ENCODE measurements around the gene SEC24A.
"Not testable (repeated sequence)": the region's sequence is repeated elsewhere in the genome, so short reads cannot be mapped to it uniquely, and the experiment has no call there.

Gene SEC24A

DNA sequence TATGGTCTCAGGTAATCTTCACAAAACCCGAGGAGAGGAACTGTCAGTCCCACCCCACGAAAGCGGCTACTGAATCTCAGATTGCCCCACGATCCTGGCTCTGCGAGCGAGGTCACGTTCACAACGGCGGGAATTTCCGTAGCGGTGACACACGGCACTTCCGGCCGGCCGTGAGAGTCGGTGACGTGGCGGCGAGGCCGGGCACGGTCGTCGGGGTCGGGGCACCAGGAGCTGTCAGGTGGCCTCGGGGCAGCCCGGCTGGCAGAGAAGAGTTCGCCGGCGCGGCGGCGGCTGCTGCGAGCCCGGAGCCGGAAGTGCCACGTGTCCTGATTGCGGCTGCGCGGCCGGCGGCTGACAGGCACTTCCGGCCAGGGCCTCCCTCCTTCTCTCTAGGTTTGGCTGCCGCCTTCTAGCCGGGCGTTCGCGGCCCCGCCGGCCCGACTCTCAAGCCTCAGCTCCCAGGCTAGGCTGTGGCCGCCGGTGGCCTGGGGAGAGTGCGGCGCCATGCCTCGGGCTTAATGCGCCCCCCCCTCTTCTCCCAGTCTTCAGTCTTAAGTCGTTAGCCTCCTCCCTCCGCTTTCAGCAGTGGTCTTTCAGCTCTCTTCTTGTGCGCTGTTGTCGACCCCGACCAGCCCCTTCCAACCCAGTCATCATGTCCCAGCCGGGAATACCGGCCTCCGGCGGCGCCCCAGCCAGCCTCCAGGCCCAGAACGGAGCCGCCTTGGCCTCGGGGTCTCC is at the start of gene SEC24A:
SEC24A (plus strand) TSS at position 361 of the 738 bp plus-strand sequence; CDS start at position 653, 292 bp downstream.
- DNase-seq, result peak; percentile 70

DNA sequence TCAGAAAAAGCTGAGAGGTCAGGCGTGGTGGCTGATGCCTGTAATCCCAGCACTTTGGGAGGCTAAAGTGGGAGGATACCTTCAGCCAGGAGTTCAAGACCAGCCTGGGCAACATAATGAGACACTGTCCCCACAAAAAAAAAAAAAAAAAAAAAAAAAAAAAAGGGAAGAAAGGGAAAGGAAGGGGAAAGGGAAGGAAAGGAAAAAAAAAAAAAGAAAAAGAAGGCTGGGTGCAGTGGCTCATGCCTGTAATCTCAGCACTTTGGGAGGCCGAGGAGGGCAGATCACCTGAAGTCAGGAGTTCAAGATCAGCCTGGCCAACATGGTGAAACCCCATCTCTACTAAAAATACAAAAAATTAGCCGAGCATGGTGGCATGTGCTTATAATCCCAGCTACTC is 48.8 kb upstream of the SEC24A start:
- DNase-seq, result not testable (repeated sequence)

DNA sequence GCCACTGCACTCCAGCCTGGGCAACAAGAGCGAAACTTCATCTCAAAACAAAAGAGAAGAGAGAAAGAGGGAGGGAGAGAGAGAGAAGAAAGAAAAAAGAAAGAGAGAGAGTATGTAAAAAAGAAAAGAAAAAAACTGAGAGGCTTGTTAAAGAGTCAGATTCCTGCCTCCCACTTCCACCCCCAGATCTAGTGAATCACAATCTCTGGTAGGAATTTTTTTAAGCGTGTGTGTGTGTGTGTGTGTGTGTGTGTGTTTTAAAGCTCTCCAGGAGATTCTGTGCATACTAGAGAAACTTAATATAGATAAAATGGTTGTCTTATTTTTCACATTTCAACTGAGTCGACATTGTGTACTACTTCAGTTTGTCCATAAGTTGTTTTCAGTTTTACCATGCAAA is 48.0 kb upstream of the SEC24A start:
- DNase-seq, result no peak

DNA sequence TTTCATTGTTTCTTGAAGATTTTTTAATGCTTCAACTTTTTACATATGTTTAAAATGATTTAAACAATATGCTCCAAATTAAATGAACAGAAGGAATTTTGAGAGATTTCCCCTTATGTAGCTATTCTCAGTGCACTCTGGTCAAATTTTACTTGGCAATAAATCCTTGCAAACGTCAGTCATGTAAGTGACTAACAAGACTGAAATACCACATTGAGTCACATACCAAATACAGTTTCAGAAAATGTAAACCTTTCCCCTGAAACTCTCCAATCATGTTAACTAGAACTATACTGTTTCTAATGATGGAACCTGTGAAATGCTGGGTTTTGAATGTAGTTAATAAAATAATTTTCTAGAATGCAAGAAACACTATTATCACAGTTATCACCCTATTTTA is 45.5 kb upstream of the SEC24A start:
- no peak for DNase-seq

DNA sequence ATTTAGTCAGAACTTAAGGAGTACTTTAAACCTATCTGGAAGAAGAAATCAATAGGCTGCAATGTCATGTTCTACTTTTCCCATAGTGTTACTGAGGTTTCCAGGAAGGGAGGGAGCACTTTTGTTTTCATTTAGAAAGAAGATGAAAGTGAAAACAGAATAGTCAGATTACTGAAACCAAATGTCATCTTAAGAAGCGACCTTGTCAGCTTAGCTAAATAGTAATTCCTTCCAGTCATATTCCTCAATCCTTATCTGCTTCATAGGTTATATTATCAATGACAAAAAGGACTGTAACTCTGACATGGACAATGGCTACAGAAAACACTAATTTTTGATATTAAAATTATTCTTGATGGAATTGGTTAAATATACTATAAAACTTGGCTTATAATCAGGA is 43.7 kb upstream of the SEC24A start:
- DNase-seq, result no peak

DNA sequence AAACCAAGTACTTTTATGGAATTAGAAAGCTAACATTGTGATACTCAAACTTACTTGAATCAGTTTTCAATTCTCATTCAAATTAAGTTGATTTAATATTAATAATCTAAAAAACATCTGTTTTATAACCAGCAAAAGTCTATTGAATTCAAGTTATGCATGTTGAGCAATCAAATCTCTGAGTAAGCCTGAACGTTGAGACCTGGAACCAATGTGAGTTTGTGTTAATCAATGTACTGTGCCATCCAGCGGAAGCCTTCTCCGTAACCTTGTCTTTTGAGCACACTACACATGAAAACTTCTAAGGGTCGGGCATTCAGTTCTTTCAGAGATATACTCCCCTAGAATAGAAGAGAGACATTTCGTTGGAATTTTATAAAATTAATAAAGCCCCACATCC is 41.9 kb upstream of the SEC24A start:
- DNase-seq, result no peak

DNA sequence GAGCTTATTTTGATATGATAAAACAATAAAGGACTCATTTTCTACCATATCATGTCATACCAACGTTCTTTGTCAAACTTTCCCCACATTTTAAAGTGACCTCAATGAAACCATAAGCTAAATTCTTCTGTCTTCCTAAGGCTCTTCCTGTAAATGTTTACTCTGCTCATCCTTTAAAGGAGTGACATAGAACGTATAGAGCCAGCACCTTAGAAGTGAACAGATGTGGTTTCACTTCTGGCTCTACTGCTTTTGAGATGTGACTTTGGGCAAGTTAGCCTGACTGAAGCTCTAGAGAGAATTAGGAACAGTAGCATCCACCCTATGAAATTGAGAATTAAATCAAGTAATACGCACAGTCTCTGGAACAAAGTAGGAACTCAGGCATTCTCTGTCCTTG is 40.0 kb upstream of the SEC24A start:
- no peak for DNase-seq

DNA sequence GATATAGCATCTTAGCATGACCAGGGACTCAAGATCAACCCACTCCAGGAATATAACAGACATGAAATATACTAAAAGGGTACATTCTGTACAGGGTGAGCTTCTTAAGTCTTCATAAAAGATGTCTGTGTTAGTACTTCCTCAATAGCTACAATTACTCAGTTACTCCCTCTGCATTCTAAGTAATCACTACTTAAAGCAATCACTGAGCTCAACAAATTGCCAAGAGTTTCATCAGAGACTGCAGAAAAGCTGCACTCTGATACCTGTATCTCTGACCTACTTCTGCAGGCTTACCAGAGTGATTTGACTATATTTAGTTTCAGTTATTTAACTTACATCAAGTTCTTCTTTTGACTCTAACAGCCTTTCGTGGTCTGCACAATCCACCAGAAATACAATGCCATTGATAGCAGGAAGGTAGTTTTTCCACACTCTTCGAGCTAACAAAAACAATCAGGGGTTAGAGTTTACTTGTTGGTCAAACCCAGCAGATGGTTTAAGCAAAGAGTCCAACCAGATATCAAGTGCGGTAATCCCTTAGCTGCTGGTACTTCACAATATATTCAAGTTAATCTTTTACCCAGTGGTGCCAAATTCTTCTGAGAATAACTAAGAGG is 39.2 kb upstream of the SEC24A start:
- DNase-seq, result no peak

DNA sequence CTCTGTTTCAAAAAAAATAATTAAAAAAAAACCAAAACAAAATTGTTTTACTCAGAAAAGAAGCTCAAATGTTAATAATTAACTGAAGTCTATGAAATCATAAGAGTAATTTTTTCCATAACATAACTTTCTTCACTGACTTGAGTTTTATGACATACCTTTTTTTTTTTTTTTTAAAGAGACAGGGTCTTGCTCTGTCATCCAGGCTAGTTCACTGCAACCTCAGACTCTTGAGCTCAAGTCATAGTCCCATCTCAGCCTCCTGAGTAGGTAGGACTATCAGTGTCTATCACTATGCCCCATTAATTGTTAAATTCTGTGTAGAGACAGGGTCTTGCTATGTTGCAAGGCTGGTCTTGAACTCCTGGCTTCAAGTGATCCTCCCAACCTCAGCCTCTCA is 37.9 kb upstream of the SEC24A start:
- DNase-seq, result no peak

DNA sequence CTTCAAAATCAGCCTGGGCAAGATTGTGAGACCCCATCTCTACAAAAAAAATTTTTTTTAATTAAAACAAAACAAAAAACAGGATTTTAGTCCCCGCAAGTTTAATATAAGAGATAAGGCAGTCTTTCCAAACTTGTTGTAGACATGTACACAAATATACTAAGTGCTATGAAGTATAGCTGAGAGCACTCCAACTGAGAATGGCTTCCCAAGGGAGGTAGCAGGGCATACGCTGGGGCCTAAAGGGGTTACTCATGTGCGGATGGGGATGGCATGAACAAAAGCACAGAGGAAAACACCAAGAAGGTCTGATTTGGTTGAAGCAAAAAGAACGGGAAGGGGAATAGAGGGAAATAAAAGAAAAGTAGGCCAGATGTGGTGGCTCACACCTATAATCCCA is 37.1 kb upstream of the SEC24A start:
- no peak for DNase-seq

DNA sequence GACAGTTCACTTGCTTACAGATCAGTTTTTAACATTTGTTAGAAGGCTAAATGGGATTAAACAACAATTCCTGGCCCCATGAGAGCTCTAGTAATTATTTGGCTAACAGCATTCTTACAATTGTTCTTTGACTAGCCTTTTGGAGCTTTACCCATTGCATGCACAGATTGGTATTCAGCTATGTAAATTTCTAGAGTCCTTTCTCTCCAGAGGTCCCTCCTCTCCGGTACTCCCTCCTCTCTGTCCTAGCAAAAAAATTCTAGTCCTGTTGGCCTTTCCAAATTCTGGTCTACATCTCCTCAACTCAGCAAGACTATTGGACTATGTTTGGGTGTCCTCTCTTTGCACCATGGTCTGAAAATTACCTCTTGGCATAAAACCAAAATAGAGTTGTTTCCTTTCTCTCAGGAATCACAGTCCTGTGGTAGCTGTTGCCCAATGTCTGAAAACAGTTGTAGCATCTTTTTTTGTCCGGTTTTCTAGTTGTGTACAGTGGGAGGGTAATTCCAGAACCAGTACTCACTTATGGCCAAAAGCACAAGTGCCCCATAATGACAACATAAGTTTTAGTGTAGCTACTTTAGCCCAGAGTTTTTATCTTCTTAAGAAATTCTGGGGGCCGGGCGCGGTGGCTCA is 34.0 kb upstream of the SEC24A start:
- DNase-seq, result no peak

DNA sequence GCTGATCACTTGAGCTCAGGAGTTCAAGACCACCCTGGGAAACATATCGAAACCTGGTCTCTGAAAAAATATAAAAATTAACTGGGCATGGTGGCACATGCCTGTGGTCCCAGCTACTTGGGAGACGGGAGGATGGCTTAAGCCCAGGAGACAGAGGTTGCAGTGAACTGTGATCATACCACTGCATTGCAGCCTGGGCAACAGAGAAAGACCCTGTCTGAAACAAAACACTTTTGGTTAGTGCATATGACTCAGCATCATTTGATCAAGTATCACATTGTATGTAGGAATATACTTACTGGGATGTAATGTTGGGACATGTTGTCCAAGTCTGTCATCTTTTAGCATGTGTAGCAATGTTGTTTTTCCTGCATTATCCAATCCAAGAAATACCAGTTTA is 28.0 kb upstream of the SEC24A start:
- DNase-seq, result no peak

DNA sequence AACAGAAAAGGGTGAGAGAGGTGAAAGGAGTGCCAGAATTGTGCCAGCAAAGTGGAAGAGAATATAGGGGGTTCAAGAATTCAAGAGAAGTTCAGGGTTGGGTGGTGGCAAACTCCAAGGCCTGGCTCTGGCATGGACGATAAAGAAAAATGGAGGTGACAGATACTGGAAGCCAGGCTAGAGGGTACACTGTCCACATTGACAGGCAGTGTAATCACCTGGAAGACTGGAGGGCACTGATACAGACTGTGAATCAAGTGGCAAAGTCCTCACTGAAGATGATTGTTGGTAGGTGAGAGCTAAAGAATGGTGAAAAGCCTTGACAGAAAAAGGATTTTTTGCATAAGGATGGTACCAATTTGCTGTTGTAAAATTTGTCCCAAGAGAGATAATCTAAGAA is 23.0 kb upstream of the SEC24A start:
- DNase-seq, result no peak

DNA sequence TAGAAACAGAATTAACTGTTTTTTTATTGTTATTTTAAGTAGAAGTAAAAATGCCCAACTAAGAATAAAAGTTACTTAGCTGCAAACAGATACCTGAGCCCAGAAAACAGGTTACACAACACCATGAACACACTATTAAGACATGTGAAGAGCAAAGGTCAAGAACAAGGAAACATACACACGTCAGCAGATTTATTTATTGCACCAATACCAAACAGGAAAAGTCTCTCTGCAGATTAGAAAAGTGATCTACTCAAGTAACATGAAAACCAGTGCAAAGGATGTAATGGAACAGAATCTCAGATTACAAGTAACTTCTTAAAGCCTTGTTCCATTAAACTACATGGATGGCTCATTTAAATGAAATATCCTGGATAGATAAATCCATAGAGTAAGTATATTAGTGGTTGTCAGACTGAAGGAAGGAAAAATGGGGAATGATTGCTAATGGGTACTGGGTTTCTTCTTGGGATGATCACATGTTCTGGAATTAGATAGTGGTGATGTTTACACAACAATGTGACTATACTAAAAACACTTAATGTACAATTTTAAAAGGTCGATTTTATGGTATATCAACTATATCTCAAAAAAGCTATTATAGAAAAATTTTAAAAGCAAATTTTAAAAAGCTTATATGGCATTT is 22.1 kb upstream of the SEC24A start:
- DNase-seq, result no peak

DNA sequence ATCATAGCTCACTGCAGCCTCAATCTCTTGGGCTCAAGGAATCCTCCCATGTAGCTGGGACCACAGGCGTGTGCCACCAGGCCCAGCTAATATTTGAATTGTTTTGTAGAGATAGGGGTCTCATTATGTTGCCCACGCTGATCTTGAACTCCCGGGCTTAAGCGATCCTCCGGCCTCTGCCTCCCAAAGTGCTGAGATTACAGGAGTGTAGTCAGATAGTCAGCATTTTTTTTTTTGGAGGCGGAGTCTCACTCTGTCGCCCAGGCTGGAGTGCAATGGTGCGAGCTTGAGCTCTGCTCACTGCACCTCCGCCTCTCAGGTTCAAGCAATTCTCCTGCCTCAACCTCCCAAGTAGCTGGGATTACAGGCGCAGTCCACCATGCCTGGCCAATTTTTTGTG is 14.4 kb upstream of the SEC24A start:
- peak; percentile 52 for DNase-seq

DNA sequence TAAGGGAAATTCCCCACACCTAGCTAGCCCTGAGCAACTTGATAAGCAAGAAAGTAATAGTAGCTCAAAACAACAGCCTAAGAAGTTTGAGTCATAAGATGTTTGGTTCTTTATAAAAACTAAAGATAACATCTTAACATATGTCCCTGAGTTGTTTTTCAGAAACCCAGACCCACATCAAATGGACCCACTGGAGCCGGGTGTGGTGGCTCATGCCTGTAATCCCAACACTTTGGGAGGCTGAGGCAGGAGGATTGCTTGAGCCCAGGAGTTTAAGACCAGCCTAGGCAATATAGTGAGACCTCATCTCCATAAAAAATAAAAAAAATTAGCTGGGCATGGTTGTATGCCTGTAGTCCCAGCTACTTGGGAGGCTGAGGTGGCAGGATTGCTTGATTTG is 13.2 kb upstream of the SEC24A start:
- DNase-seq, result not testable (repeated sequence)

DNA sequence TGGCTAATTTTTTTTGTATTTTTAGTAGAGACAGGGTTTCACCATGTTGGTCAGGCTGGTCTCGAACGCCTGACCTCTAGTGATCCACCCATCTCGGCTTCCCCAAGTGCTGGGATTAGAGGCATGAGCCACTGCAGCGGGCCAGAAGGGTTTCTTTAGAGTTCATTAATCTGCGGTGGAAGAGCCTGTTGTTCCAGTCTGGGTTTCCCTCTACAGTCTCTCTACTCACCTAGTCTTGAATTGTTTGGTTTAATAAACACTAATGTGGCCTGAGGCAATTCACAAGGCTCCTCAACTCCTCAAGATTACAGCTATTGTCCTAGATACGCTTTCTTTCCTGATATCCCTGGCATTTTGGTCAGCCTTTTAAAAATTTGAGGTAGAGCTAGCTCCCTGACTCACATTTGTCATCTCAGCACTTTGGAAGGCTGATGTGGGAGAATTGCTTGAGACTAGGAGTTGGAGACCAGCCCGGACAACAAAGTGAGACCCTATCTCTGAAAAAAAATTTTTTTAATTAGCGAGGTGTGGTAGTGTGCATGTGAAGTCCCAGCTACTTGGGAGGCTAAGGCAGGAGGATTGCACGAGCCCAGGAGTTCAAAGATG is 11.4 kb upstream of the SEC24A start:
- DNase-seq, result no peak

DNA sequence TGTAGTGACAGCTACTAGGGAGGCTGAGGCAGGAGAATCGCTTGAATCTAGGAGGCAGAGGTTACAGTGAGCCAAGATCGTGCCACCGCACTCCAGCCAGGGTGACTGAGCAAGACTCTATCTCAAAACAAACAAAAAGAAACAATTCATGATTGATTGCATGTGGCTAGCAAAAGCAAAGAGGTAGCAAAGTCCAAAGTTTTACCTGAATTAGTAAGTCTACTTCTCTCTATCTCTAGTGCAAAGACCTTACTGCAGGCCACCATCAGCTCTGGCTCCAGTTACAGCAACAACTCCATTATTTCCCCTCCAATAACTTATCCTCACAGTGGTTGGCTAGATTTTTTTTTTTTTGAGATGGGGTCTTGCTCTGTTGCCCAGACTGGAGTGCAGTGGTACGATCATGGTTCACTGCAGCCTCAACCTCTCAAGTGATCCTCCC is 9.8 kb upstream of the SEC24A start:
- no peak for DNase-seq

DNA sequence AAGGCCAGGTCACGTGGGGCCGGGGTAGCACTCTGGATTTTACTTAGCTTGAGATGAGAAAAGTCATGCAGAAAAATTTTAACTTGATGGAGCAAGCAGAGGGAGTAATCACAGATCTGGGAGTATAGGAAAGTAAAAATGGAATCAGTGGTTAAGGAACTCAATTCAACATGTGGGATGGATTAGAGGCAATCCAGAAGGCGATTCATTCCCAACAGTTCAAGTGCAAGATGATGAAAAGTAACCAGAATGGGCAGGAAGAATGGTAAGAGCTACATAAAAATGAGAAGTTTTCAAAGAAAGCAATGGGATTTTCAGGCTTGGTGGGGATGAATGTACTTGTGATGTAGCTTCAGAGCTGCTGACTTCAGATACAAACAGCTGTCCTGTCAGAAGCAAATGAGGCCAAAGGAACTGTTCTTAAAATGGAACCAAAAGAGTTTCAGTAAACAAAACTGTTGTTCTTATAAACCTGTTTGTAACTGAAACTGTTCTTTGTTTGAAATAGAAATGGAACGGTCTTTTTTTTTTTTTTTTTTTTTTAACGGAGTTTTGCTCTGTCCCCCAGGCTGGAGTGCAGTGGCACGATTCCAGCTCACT is 5.6 kb upstream of the SEC24A start:
- DNase-seq, result no peak

DNA sequence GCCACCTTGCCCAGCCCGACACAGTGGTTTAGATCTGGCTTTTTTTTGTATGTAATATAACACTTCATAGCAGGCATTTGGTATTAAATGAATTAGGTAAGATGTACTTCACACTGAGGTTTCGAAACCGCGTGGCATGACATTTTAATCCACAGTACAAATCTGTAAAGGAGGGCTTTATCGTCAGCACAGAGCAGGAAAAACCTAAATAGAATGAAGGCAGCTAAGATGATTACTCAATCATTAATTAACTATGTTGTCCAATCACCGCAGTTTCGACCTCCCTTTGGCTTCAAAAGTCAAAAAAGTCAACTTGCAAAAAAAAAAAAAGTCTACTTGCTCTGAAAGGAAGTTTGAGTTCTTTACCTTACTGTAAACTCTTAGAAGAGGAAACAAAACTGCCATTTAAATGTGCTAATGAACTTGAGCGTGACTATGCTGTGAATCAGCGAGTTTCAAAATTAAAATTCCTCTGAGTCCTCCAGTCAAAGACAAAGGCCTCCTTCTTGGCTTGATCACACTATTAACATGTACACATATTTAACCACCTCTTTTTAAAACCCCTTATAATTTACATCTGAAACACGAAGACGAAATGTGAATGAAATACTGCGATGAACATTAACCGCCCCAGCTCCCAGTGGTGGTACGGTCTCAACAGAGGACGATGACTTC is 698 bp upstream of the SEC24A start:
- no peak for DNase-seq

DNA sequence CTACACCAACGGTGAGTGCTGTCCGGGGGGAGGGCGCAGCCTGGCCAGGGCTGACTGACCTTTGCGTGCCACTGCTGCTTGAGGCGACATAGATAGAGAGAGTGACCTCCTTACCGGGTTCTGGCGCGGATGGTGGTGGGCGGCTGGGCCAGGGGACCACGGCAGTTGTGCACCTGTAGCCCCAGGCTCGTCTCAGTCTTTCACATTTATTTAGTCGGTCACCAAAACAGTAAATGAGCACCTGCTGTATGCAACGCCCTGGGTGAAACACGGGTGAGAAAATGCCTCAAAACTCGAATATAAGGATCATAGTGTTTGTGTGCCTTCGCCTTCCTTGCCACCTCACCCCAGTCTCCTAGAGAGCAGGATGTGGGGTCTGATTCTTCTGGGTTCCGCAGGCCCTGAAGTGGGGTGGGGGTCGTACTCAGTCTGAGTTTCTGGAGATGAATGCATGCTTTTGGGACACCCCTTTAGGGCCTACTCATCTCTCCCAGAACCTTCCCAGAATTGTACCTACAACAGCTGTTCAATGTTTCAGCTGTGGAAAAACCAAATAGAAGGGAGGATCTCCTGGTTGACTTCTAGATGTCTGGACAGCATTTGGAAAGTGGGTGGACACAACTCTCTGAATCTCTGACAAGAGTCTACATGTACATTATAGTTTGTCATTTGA is 714 bp downstream of the SEC24A start:
- no peak for DNase-seq

DNA sequence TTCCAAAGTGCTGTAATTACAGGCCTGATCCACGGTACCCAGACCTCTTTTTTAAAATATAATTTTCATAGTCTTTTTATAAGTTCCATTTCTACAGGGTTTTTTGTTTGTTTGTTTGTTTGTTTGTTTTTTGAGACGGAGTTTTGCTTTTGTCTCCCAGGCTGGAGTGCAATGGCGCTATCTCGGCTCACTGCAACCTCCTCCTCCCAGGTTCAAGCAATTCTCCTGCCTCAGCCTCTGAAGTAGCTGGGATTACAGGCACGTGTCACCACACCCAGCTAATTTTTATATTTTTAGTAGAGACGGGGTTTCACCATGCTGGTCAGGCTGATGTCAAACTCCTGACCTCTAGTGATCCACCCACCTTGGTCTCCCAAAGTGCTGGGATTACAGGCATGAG is 2.1 kb downstream of the SEC24A start:
- not testable (repeated sequence) for DNase-seq

Measured in NCI-H526 treated with DMSO at 0.1 percent for 48 hours (cell line).